Endometrial microvascular endothelial cells (primary cell): ENCODE data around the gene MINAR1. TPM values are rescaled to one million over a fixed set of nuclear protein-coding genes. Genes with fewer than 3 reads are reported as not detected.
"Not testable (repeated sequence)": the region's sequence is repeated elsewhere in the genome, so short reads cannot be mapped to it uniquely, and the experiment has no call there.

Experiments
- in situ Hi-C: cut with HindIII; loops from 2 replicates; pipeline ENCODE4 v1.10.0; 2017; ENCODE audit warnings: low sequenced_read_pairs, low pct_unique_long_range_greater_than_20kb; ENCODE audit errors: inconsistent ontology term
- total RNA-seq: library from RNA; depleted of rRNA; stranded (reverse); fragments of >200 nt; gene quantifications from one replicate; pipeline ENCODE4 v1.2.3, GENCODE V29; 2015; ENCODE audit errors: inconsistent ontology term

The MINAR1 gene
- 1.1 TPM for total RNA-seq

GRCh38 chr15:79431636-79432344 is at the start of gene MINAR1:
TSS of gene MINAR1 (plus strand) at chr15:79432336. CDS start at chr15:79456148, 23,812 bp downstream.
- in situ Hi-C loops, result no loop called here

GRCh38 chr15:79394231-79394630 is 37.9 kb upstream of the MINAR1 start:
- in situ Hi-C loops, result no loop called here

GRCh38 chr15:79396850-79397249 is 35.3 kb upstream of the MINAR1 start:
- in situ Hi-C loops, result no loop called here

- in situ Hi-C loops, result no loop called here
Observed at GRCh38 chr15:79397269-79397910, 34.7 kb upstream of the MINAR1 start.

GRCh38 chr15:79399606-79400005 is 32.5 kb upstream of the MINAR1 start:
- in situ Hi-C loops, result no loop called here

GRCh38 chr15:79400650-79401049 is 31.5 kb upstream of the MINAR1 start:
- in situ Hi-C loops, result no loop called here

- in situ Hi-C loops, result no loop called here
Observed at GRCh38 chr15:79401301-79401700, 30.8 kb upstream of the MINAR1 start.

GRCh38 chr15:79402136-79402535 is 30.0 kb upstream of the MINAR1 start:
- in situ Hi-C loops, result no loop called here

GRCh38 chr15:79403501-79403900 is 28.6 kb upstream of the MINAR1 start:
- in situ Hi-C loops, result no loop called here

- in situ Hi-C loops, result no loop called here
Observed at GRCh38 chr15:79406210-79406609, 25.9 kb upstream of the MINAR1 start.

- in situ Hi-C loops, result no loop called here
Observed at GRCh38 chr15:79408041-79408440, 24.1 kb upstream of the MINAR1 start.

GRCh38 chr15:79410237-79410636 is 21.9 kb upstream of the MINAR1 start:
- in situ Hi-C loops, result no loop called here

- in situ Hi-C loops, result no loop called here
Observed at GRCh38 chr15:79412010-79412409, 20.1 kb upstream of the MINAR1 start.

- in situ Hi-C loops, result no loop called here
Observed at GRCh38 chr15:79412429-79412828, 19.7 kb upstream of the MINAR1 start.

GRCh38 chr15:79416876-79417275 is 15.3 kb upstream of the MINAR1 start:
- in situ Hi-C loops, result no loop called here

GRCh38 chr15:79418693-79419279 is 13.3 kb upstream of the MINAR1 start:
- in situ Hi-C loops, result no loop called here

GRCh38 chr15:79425591-79426295 is 6.4 kb upstream of the MINAR1 start:
- in situ Hi-C loops, result no loop called here

- in situ Hi-C loops, result not testable (repeated sequence)
Observed at GRCh38 chr15:79426899-79427298, 5.2 kb upstream of the MINAR1 start.

GRCh38 chr15:79427781-79428598 is 4.1 kb upstream of the MINAR1 start:
- in situ Hi-C loops, result no loop called here
